Measurements from ENCODE around the gene PLCB3. TPM values are rescaled to one million over a fixed set of nuclear protein-coding genes. Genes with fewer than 3 reads are reported as not detected.

Gene PLCB3
- total RNA-seq, 1 experiment from 2014 or later, result 80.2 TPM

GRCh38 chr11:64255135-64256128, 4.1 kb downstream of the PLCB3 start:
- Mint-ChIP-seq H3K27me3 (ENCODE audit: low read depth) (no peaks in the 10 kb centered on the region), H3K27ac (no peak overlapping the region), H3K9me3 (no peaks in the 10 kb centered on the region), H3K4me3 (no peak overlapping the region; a peak in 1 of 5 replicates), H3K36me3 (ENCODE audit: insufficient read depth in 1 of 3, low read depth in 3 of 3) (peaks cover 39 to 62% (median 54%) of the 10 kb centered on the region in 3 experiments; a peak in 6 of 7 replicates), H3K4me1 (peaks cover 9 to 18% of the 10 kb centered on the region in 2 experiments)
- Histone ChIP-seq H4K20me1 (ENCODE audit: control insufficient read depth, insufficient read depth, insufficient read length) (no peaks in the 10 kb centered on the region), H2AFZ (ENCODE audit: low read length) (no peak overlapping the region), H2BK120ac (ENCODE audit: low read depth, low read length, poor library complexity, severe bottlenecking) (no peak overlapping the region), H3K4ac (ENCODE audit: low read depth, low read length) (no peak overlapping the region), H2AK5ac (ENCODE audit: insufficient read length, low read length) (no peak overlapping the region), H3K27ac (ENCODE audit: insufficient read length, low read depth, low read length) (no peak overlapping the region), H4K91ac (ENCODE audit: insufficient read length, low read depth, low read length) (no peak overlapping the region), H3K23ac (ENCODE audit: insufficient read length, low read depth, low read length) (no peak overlapping the region), H3K56ac (ENCODE audit: insufficient read length, low read depth, low read length) (no peak overlapping the region), H3K18ac (ENCODE audit: insufficient read length, low read depth, low read length) (no peak overlapping the region), H3T11ph (ENCODE audit: low read length) (no peak overlapping the region), H3K9ac (ENCODE audit: extremely low read depth, insufficient read length, low read length) (no peak overlapping the region), H2BK5ac (ENCODE audit: insufficient read length, low read length) (no peak overlapping the region), H2BK15ac (ENCODE audit: low read depth, low read length) (no peak overlapping the region), H2BK12ac (ENCODE audit: insufficient read length, low read depth, low read length) (no peak overlapping the region), H4K8ac (replicated peaks; ENCODE audit: insufficient read length, low read depth, low read length) (no peak overlapping the region), H3K4me2 (ENCODE audit: insufficient read depth, insufficient read length, low read length) (no peak overlapping the region), H3K27me3 (ENCODE audit: insufficient read depth, low read length) (no peaks in the 10 kb centered on the region), H3K79me2 (ENCODE audit: insufficient read depth, low read length) (no peaks in the 10 kb centered on the region; the same call in 1 of the 2 replicates), H3K79me1 (ENCODE audit: insufficient read depth, low read depth, low read length, poor library complexity, severe bottlenecking) (peaks cover 3% of the 10 kb centered on the region), H4K5ac (ENCODE audit: insufficient read length, low read depth, low read length) (no peak overlapping the region), H3K9me3 (ENCODE audit: control insufficient read depth, low read depth, low read length) (no peaks in the 10 kb centered on the region), H3K23me2 (ENCODE audit: insufficient read length, low read depth, low read length, poor library complexity, severe bottlenecking) (peaks cover 15% of the 10 kb centered on the region), H3K14ac (ENCODE audit: insufficient read depth, low read length) (no peak overlapping the region), H2BK20ac (ENCODE audit: low read depth, low read length, poor library complexity, severe bottlenecking) (no peak overlapping the region), H3K4me1 (ENCODE audit: insufficient read depth, low read length) (no peaks in the 10 kb centered on the region)
- WGBS (ENCODE audit: extremely low coverage, insufficient read length, low lambda C conversion rate), result no CpG with 5 or more reads among the region's 35 CpGs
- no peak for DNase-seq
- TF ChIP-seq CTCF (conservative IDR thresholded peaks at IDR 0.05), result no peak

Measured in H9 (cell line).